Uterus (tissue), 2 donors: ENCODE measurements around the gene C14orf119.

ENCODE experiments used
- POLR2A ChIP-seq, 2 donors: fragments of 450-650 bp; IDR thresholded peaks; one replicate each; pipeline ENCODE4 v1.6.1; 2016; ENCODE audit warnings: antibody characterized with exemption in 2 of 2, mild to moderate bottlenecking in 1 of 2, moderate library complexity in 1 of 2
- TF ChIP-seq, protein P1 (sequence below), 4 experiments: fragments of 200-600 bp in 2 of 4; fragments of 450-650 bp in 2 of 4; sonication (generic) in 2 of 4; IDR thresholded peaks; one replicate each; pipeline ENCODE4 v1.5.1; 2016 to 2019; ENCODE audit warnings: antibody characterized with exemption in 4 of 4, mild to moderate bottlenecking in 2 of 4, moderate library complexity in 1 of 4

DNA sequence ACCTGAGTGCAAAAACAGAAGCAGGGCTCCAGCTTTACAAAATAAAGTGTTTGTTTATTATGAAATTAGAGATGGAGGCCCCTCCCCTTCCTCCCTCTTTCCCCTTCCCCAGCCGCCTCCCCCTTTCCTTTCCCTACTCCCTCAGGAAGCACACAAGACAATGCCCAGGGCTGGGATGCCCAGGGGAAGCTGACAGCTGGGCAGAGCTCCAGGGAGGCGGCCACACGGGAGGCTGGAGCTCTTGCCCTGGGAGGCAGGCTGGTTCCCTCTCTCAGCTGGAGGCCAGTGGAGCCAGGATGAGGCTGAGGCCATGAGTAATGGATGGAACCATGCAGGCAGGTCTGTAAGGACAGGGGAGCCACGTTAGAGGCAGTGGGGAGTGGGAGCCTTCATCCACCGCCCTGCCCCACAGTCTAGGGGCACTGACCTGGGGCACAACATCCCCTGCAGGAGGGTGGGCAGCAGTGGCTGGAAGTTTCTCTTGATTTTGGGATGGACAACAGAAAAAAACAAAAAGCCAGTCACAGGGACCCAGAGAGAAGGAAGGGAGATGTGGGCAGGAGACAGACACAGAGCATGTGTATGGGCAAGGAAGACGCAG, 48.2 kb upstream of the C14orf119 start:
- TF ChIP-seq, protein P1, sequence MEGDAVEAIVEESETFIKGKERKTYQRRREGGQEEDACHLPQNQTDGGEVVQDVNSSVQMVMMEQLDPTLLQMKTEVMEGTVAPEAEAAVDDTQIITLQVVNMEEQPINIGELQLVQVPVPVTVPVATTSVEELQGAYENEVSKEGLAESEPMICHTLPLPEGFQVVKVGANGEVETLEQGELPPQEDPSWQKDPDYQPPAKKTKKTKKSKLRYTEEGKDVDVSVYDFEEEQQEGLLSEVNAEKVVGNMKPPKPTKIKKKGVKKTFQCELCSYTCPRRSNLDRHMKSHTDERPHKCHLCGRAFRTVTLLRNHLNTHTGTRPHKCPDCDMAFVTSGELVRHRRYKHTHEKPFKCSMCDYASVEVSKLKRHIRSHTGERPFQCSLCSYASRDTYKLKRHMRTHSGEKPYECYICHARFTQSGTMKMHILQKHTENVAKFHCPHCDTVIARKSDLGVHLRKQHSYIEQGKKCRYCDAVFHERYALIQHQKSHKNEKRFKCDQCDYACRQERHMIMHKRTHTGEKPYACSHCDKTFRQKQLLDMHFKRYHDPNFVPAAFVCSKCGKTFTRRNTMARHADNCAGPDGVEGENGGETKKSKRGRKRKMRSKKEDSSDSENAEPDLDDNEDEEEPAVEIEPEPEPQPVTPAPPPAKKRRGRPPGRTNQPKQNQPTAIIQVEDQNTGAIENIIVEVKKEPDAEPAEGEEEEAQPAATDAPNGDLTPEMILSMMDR (IDR thresholded peaks at IDR 0.05) = no peak
- no peak for TF ChIP-seq POLR2A (IDR thresholded peaks at IDR 0.05)
